Measurements from ENCODE around the gene RS1.

The RS1 gene

DNA sequence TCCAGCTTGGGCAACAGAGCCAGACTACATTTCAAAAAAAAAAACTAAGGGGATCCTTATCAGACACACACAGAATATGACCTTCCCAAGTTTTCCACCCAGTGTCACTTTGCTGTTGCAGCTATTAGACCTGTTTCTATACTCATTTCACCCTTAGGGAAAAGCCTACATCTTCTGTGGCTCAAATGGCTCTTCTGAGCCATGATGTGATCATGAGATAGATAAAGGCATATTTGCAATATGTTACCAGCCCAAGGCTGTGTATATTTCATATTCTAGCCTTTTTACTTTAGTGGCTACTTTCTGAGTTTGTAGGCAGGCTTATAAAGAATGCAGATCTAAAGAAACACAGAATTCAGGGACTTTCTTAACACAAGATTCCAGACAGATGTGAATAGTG lies 19.3 kb downstream of the RS1 start:
- TF ChIP-seq, protein P1, sequence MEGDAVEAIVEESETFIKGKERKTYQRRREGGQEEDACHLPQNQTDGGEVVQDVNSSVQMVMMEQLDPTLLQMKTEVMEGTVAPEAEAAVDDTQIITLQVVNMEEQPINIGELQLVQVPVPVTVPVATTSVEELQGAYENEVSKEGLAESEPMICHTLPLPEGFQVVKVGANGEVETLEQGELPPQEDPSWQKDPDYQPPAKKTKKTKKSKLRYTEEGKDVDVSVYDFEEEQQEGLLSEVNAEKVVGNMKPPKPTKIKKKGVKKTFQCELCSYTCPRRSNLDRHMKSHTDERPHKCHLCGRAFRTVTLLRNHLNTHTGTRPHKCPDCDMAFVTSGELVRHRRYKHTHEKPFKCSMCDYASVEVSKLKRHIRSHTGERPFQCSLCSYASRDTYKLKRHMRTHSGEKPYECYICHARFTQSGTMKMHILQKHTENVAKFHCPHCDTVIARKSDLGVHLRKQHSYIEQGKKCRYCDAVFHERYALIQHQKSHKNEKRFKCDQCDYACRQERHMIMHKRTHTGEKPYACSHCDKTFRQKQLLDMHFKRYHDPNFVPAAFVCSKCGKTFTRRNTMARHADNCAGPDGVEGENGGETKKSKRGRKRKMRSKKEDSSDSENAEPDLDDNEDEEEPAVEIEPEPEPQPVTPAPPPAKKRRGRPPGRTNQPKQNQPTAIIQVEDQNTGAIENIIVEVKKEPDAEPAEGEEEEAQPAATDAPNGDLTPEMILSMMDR (IDR thresholded peaks at IDR 0.05; ENCODE audit: borderline replicate concordance, insufficient read depth, low read depth, low read length), result no peak

DNA sequence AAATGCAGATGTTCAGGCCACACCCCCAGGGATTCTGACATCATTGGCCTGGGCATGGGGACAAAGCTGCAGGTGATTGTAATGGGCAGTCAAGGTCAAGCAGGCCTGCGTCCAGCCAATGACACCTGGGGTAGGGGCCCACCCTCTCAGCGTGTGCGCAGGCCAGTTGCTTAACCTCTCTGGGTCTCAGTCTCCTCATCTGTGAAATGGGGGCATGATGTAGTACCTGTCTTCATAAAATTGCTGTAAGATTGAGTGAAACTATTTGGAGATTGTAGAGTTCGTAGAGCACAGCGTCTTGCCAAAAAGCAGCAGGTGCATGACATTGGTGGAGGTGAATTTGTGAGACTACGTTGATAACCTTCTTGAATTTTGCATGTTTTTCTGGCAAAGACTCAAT lies 21.2 kb downstream of the RS1 start:
- TF ChIP-seq, protein P1 (IDR thresholded peaks at IDR 0.05; ENCODE audit: borderline replicate concordance, insufficient read depth, low read depth, low read length), result no peak

More for the DNA sequence above, 19.3 kb downstream of the RS1 start:
- H3K4me3 ChIP-seq (ENCODE audit: low read depth, low read length), result no peak overlapping the region

DNA sequence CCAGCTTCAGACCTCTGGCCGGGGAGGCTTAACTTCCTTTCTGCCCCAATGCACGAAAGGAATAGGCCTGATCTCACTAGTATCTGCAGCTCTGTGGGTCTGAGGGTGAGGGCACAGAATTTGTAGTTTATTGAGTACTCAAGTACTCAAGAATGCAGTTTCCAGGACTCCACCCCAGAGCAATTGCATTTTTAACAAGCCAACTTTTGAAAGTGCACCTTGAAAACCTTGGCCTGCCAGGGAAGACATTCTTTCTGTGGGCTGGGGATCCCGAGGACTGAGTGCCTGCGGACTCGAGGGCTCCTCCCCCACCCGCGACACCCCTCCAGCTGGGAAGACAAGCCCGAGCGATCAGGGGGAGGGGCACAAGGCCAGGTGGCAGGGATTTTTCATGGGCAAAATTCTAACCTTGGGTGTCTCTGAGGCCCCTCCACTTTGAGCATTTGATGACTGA lies 22.4 kb downstream of the RS1 start:
- TF ChIP-seq, protein P1 (IDR thresholded peaks at IDR 0.05; ENCODE audit: borderline replicate concordance, insufficient read depth, low read depth, low read length), result no peak
- no peak overlapping the region for H3K4me3 ChIP-seq (ENCODE audit: low read depth, low read length)

More for the DNA sequence above, 21.2 kb downstream of the RS1 start:
- H3K4me3 ChIP-seq (ENCODE audit: low read depth, low read length), result no peak overlapping the region

DNA sequence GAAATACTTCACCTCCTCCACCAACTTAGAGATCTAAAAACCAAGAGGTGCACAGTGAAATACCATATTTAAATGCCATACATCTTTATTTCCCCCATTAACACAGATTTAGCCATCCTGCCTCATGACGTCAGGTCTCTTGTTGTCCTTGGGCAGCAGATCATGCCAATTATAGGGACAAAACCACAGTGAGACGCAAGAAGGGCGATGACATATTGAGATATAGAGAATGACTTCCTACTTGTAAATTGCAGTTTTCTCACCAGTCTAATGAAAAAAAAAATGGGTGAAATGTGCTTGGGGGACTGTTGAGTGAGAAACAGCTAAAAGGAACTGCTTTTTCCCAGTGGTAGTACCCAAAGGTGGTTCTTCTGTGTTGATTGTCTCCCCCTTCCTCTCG lies 24.3 kb downstream of the RS1 start:
- no peak overlapping the region for H3K4me3 ChIP-seq (ENCODE audit: low read depth, low read length)
- TF ChIP-seq, protein P1 (IDR thresholded peaks at IDR 0.05; ENCODE audit: borderline replicate concordance, insufficient read depth, low read depth, low read length), result no peak

DNA sequence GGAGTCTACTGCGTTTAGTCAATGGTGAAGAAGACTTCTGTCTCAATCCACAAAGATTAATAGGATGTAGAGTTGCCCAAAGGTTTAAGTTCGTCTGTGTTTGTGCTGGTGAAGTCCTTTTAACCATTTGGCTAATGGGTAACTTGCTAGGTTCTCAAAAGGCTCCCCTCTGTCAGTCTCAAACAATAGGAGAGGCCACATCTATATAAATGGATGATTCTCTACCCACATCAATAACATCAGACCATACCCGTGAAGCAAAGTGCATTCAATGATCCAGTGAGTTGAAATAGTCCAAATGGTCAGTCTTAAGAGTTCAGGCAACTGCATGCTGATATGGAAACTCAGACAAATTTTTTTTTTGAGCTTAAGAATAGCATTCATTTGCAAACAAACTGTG lies 28.1 kb downstream of the RS1 start:
- no peak overlapping the region for H3K4me3 ChIP-seq (ENCODE audit: low read depth, low read length)
- TF ChIP-seq, protein P1 (IDR thresholded peaks at IDR 0.05; ENCODE audit: borderline replicate concordance, insufficient read depth, low read depth, low read length), result no peak

DNA sequence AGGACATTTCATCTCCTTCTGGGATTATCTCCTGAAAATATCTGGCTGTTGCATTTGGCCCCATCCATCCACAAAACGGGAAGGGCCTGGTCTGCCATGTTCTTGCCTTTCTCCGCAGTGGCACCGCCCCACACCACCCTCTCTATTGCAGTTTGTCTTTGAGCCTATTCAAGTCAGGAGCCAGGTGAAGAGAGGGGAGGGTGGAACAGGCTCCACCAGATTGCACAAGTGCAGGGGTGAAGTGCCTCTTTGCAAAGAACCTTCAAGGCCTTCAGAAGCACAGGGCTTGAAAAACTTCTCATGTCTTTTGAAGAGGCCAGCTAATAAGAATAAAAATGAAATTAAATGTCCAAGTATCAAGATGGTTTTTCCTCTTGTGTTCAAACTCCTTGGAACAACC lies 28.7 kb downstream of the RS1 start:
- TF ChIP-seq, protein P1 (IDR thresholded peaks at IDR 0.05; ENCODE audit: borderline replicate concordance, insufficient read depth, low read depth, low read length), result no peak
- H3K4me3 ChIP-seq (ENCODE audit: low read depth, low read length), result no peak overlapping the region

DNA sequence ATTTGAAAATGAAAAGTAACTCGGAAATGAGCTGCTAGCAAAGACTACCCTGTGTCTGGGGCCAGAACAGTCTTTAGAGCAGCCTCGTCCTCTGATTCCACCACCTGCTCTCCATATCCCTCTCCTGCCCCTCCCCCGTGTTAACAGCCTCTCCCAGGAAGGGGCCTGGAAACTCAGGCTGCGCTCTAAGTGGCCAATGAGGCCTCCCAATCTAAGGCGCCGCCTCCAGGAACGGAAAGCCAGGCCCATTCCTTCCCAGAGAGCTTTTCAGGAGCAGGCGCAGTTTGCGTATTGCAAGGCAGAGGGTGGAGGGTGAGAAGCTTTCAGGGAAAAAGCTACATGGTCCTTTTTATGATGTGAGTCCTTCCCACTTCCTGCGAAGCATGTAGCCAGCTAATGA lies 31.2 kb downstream of the RS1 start:
- no peak overlapping the region for H3K4me3 ChIP-seq (ENCODE audit: low read depth, low read length)
- TF ChIP-seq, protein P1 (IDR thresholded peaks at IDR 0.05; ENCODE audit: borderline replicate concordance, insufficient read depth, low read depth, low read length), result no peak
